Activated CD8-positive, alpha-beta T cell treated with anti-CD3 and anti-CD28 coated beads, Interleukin-2, amount 10 ng/mL, durations not matched to agents 7 days and 5 days (primary cell): ENCODE measurements around the gene CERK. TPM values are rescaled to one million over a fixed set of nuclear protein-coding genes. Genes with fewer than 3 reads are reported as not detected.
A peak's percentile ranks its signal among the peaks of the same experiment; 100 is the strongest.

Experiments
- ATAC-seq: fragments of 150-1000 bp; cut with Tn5 transposase; one replicate; pipeline ENCODE4 v1.10.0; 2021; ENCODE audit warnings: moderate library complexity
- CTCF ChIA-PET: fragments of 350-600 bp; sonication (Branson Sonifier 250); formaldehyde crosslinking; loops from one replicate; lab custom pipeline; 2021; ENCODE audit warnings: antibody characterized with exemption; lab: Charles Lee
- POLR2A ChIA-PET: fragments of 350-600 bp; sonication (Branson Sonifier 250); formaldehyde crosslinking; loops from one replicate; lab custom pipeline; 2021; ENCODE audit warnings: antibody characterized with exemption; lab: Charles Lee
- DNase-seq: peaks from one replicate; pipeline ENCODE4 v3.0.0-alpha.2; 2020
- H3K27ac Mint-ChIP-seq: one replicate; pipeline ENCODE4 v1.8.0; 2021; ENCODE audit warnings: mild to moderate bottlenecking, mixed read lengths
- H3K27me3 Mint-ChIP-seq: one replicate; pipeline ENCODE4 v1.8.0; 2021; ENCODE audit warnings: low read depth, mixed read lengths
- H3K36me3 Mint-ChIP-seq: one replicate; pipeline ENCODE4 v1.8.0; 2021; ENCODE audit warnings: low read depth, mixed read lengths
- H3K4me1 Mint-ChIP-seq: one replicate; pipeline ENCODE4 v1.8.0; 2021; ENCODE audit warnings: low read depth, mixed read lengths
- H3K4me3 Mint-ChIP-seq: one replicate; pipeline ENCODE4 v1.8.0; 2021; ENCODE audit warnings: mild to moderate bottlenecking, mixed read lengths
- H3K9me3 Mint-ChIP-seq: one replicate; pipeline ENCODE4 v1.8.0; 2022; ENCODE audit warnings: mixed read lengths; ENCODE audit not compliant: insufficient read depth
- total RNA-seq, 2 experiments: library from RNA; stranded (reverse); gene quantifications; one replicate each; pipeline ENCODE4 v1.2.3, GENCODE V29; 2021

Gene CERK
- total RNA-seq, 2 experiments from 2014 or later, result 61.1 to 65.6 TPM

- DNase-seq (no peak), ATAC-seq (no peak)
- Mint-ChIP-seq H3K4me3 (peak overlapping the region; percentile 59), H3K27me3 (no peaks in the 10 kb centered on the region), H3K9me3 (no peaks in the 10 kb centered on the region), H3K27ac (peak overlapping the region; percentile 81), H3K4me1 (peaks cover 58% of the 10 kb centered on the region), H3K36me3 (peaks cover 31% of the 10 kb centered on the region)
- ChIA-PET POLR2A (interaction anchor here (0.6 to 3.1 kb wide), 2 partner anchors 12 to 26 kb away, joined by 4 to 25 read pairs; partner anchors contain the start of gene TBC1D22A), CTCF (interaction anchor here (1.2 to 3.1 kb wide), 5 partner anchors 12 to 212 kb away, joined by 3 to 19 read pairs (median 6); partner anchors contain the start of gene TBC1D22A)
Measured at GRCh38 chr22:46774980-46775849, 37.2 kb upstream of the CERK start.

GRCh38 chr22:46774253-46774979, 36.4 kb upstream of the CERK start:
- Mint-ChIP-seq H3K27me3 (no peaks in the 10 kb centered on the region), H3K27ac (peak overlapping the region; percentile 81), H3K4me1 (peaks cover 63% of the 10 kb centered on the region), H3K4me3 (peak overlapping the region; percentile 59), H3K36me3 (peaks cover 35% of the 10 kb centered on the region), H3K9me3 (no peaks in the 10 kb centered on the region)
- ATAC-seq, result peak; percentile 47
- ChIA-PET POLR2A (interaction anchor here (0.9 to 3.1 kb wide), 3 partner anchors 9 to 25 kb away, joined by 3 to 25 read pairs (median 3); partner anchors contain the start of gene TBC1D22A), CTCF (interaction anchor here (1.1 to 3.1 kb wide), 6 partner anchors 11 to 211 kb away, joined by 3 to 19 read pairs (median 8); partner anchors contain the start of gene TBC1D22A)
- DNase-seq, result no peak

- H3K36me3 Mint-ChIP-seq, result peaks cover 34% of the 10 kb centered on the region
- no peak overlapping the region for H3K4me3 Mint-ChIP-seq
- H3K4me1 Mint-ChIP-seq, result peaks cover 63% of the 10 kb centered on the region
Measured at GRCh38 chr22:46773076-46773475, 35.0 kb upstream of the CERK start.

GRCh38 chr22:46770726-46771125, 32.7 kb upstream of the CERK start:
- ATAC-seq (no peak), DNase-seq (no peak)
- H3K4me3 Mint-ChIP-seq, result no peak overlapping the region
- H3K27ac Mint-ChIP-seq, result peak overlapping the region; percentile 66
- peaks cover 55% of the 10 kb centered on the region for H3K4me1 Mint-ChIP-seq
- ChIA-PET POLR2A (interaction anchor here (0.6 kb wide), 2 partner anchors 42 to 133 kb away, joined by 3 read pairs; no protein-coding TSS in a partner anchor), CTCF (interaction anchor here (1.1 to 1.9 kb wide), 3 partner anchors 9 to 32 kb away, joined by 3 to 8 read pairs (median 4); no protein-coding TSS in a partner anchor)
- H3K9me3 Mint-ChIP-seq, result no peaks in the 10 kb centered on the region
- no peaks in the 10 kb centered on the region for H3K27me3 Mint-ChIP-seq
- H3K36me3 Mint-ChIP-seq, result peaks cover 30% of the 10 kb centered on the region

More at GRCh38 chr22:46773076-46773475, 35.0 kb upstream of the CERK start:
- H3K27me3 Mint-ChIP-seq, result no peaks in the 10 kb centered on the region
- POLR2A ChIA-PET, result interaction anchor here (3.1 kb wide), 1 partner anchor 10 kb away, joined by 25 read pairs; the partner anchor contains the start of gene TBC1D22A
- no peak for DNase-seq
- no peaks in the 10 kb centered on the region for H3K9me3 Mint-ChIP-seq
- CTCF ChIA-PET, result interaction anchor here (0.9 to 3.1 kb wide), 5 partner anchors 10 to 28 kb away, joined by 3 to 19 read pairs (median 9); partner anchors contain the start of gene TBC1D22A
- ATAC-seq, result no peak
- H3K27ac Mint-ChIP-seq, result peak overlapping the region; percentile 81

GRCh38 chr22:46770151-46770641, 32.1 kb upstream of the CERK start:
- ATAC-seq (no peak), DNase-seq (no peak)
- Mint-ChIP-seq H3K9me3 (no peaks in the 10 kb centered on the region), H3K27me3 (no peaks in the 10 kb centered on the region), H3K27ac (peak overlapping the region; percentile 10), H3K4me3 (no peak overlapping the region), H3K4me1 (peaks cover 51% of the 10 kb centered on the region), H3K36me3 (peaks cover 32% of the 10 kb centered on the region)
- CTCF ChIA-PET, result interaction anchor here (1.1 to 1.9 kb wide), 3 partner anchors 9 to 33 kb away, joined by 3 to 8 read pairs (median 4); no protein-coding TSS in a partner anchor
- POLR2A ChIA-PET, result interaction anchor here (0.6 kb wide), 2 partner anchors 42 to 134 kb away, joined by 3 read pairs; no protein-coding TSS in a partner anchor

GRCh38 chr22:46769706-46770105, 31.7 kb upstream of the CERK start:
- no peaks in the 10 kb centered on the region for H3K27me3 Mint-ChIP-seq
- ChIA-PET POLR2A (no interaction called here), CTCF (interaction anchor here (1.0 to 1.9 kb wide), 3 partner anchors 8 to 33 kb away, joined by 3 to 8 read pairs (median 4); no protein-coding TSS in a partner anchor)
- peaks cover 36% of the 10 kb centered on the region for H3K36me3 Mint-ChIP-seq
- H3K4me1 Mint-ChIP-seq, result peaks cover 50% of the 10 kb centered on the region
- peak overlapping the region; percentile 10 for H3K27ac Mint-ChIP-seq
- no peak overlapping the region for H3K4me3 Mint-ChIP-seq
- DNase-seq, result no peak
- ATAC-seq, result no peak
- H3K9me3 Mint-ChIP-seq, result no peaks in the 10 kb centered on the region

GRCh38 chr22:46769191-46769675, 31.2 kb upstream of the CERK start:
- Mint-ChIP-seq H3K27ac (peak overlapping the region; percentile 10), H3K36me3 (peaks cover 36% of the 10 kb centered on the region), H3K27me3 (no peaks in the 10 kb centered on the region), H3K4me3 (no peak overlapping the region), H3K9me3 (no peaks in the 10 kb centered on the region), H3K4me1 (peaks cover 50% of the 10 kb centered on the region)
- ChIA-PET POLR2A (interaction anchor here (0.6 kb wide), 1 partner anchor 9 kb away, joined by 3 read pairs; no protein-coding TSS in a partner anchor), CTCF (interaction anchor here (1.0 to 1.4 kb wide), 4 partner anchors 9 to 34 kb away, joined by 3 to 5 read pairs (median 4); no protein-coding TSS in a partner anchor)
- DNase-seq, result no peak
- ATAC-seq, result no peak

GRCh38 chr22:46767249-46767985, 29.4 kb upstream of the CERK start:
- ATAC-seq (no peak), DNase-seq (no peak)
- Mint-ChIP-seq H3K27ac (peak overlapping the region; percentile 31), H3K4me1 (peaks cover 48% of the 10 kb centered on the region), H3K9me3 (no peaks in the 10 kb centered on the region), H3K4me3 (no peak overlapping the region), H3K27me3 (no peaks in the 10 kb centered on the region), H3K36me3 (peaks cover 38% of the 10 kb centered on the region)
- ChIA-PET CTCF (interaction anchor here (1.1 kb wide), 1 partner anchor 9 kb away, joined by 4 read pairs; no protein-coding TSS in a partner anchor), POLR2A (no interaction called here)

- Mint-ChIP-seq H3K4me1 (peaks cover 53% of the 10 kb centered on the region), H3K4me3 (no peak overlapping the region), H3K27me3 (no peaks in the 10 kb centered on the region), H3K27ac (no peak overlapping the region), H3K9me3 (no peaks in the 10 kb centered on the region), H3K36me3 (peaks cover 42% of the 10 kb centered on the region)
- CTCF ChIA-PET, result interaction anchor here (1.1 to 4.6 kb wide), 2 partner anchors 8 to 37 kb away, joined by 4 to 38 read pairs; no protein-coding TSS in a partner anchor
- DNase-seq (no peak), ATAC-seq (no peak)
- POLR2A ChIA-PET, result no interaction called here
Measured at GRCh38 chr22:46766611-46767010, 28.6 kb upstream of the CERK start.
